ENCODE results near the gene SH3BP5. TPM values are rescaled to one million over a fixed set of nuclear protein-coding genes. Genes with fewer than 3 reads are reported as not detected.

SH3BP5 gene
- polyA plus RNA-seq, 1 of the 3 experiments (the other 2 are of a cell fraction), result 29.5 TPM

DNA sequence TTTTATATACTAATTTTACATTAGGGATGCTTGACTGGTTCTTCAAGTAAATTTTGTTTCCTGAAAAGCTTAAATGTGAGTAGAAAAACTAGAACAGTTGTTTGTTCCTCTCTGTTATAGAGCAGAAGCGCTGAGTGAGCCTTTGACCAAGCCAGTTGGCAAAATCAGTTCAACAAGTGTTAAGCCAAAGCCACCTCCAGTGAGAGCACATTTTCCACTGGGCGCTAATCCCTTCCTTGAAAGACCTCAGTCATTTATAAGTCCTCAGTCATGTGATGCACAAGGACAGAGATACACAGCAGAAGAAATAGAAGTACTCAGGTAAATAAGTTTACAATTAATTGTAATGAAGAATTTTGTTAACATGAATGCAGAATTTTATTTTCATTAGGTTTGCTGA lies 111.7 kb downstream of the SH3BP5 start:
- WGBS (ENCODE audit: low lambda C conversion rate), result 100% methylated on average over 2 of the region's 2 CpGs
- Histone ChIP-seq H3K9me3 (no peaks in the 10 kb centered on the region), H3K79me2 (ENCODE audit: insufficient read depth) (peaks cover 12% of the 10 kb centered on the region; the same call in 1 of the 2 replicates), H3K4me3 (ENCODE audit: low read depth in 2 of 2, low read length in 1 of 2) (no peak overlapping the region), H3K27ac (ENCODE audit: low read depth in 2 of 2, low read length in 1 of 2) (no peak overlapping the region), H3K4me2 (no peak overlapping the region), H2AFZ (ENCODE audit: low read depth) (no peak overlapping the region), H3K4me1 (ENCODE audit: control insufficient read depth in 1 of 2, insufficient read depth in 2 of 2, low read depth in 1 of 2, low read length in 1 of 2) (no peaks in the 10 kb centered on the region), H3K27me3 (ENCODE audit: insufficient read depth) (no peaks in the 10 kb centered on the region), H3K9me2 (no peaks in the 10 kb centered on the region), H3K36me3 (replicated peaks in 1 of 2; ENCODE audit: control insufficient read depth in 1 of 2, insufficient read depth in 2 of 2, low read length in 1 of 2) (peaks cover 74 to 82% of the 10 kb centered on the region in 2 experiments), H4K20me1 (ENCODE audit: insufficient read depth) (no peaks in the 10 kb centered on the region), H3K9ac (no peak overlapping the region), H3F3A (replicated peaks; ENCODE audit: insufficient read depth) (peaks cover 9% of the 10 kb centered on the region)
- no peak for DNase-seq
- ChIA-PET POLR2A (interaction anchor here (0.6 kb wide), 1 partner anchor 323 kb away, joined by 3 read pairs; no protein-coding TSS in a partner anchor), CTCF (interaction anchor here (1.2 to 3.7 kb wide), 2 partner anchors 17 to 36 kb away, joined by 3 to 19 read pairs; no protein-coding TSS in a partner anchor)
- no peak for TF ChIP-seq CTCF (IDR thresholded peaks at IDR 0.05)
- TF ChIP-seq, protein P1, sequence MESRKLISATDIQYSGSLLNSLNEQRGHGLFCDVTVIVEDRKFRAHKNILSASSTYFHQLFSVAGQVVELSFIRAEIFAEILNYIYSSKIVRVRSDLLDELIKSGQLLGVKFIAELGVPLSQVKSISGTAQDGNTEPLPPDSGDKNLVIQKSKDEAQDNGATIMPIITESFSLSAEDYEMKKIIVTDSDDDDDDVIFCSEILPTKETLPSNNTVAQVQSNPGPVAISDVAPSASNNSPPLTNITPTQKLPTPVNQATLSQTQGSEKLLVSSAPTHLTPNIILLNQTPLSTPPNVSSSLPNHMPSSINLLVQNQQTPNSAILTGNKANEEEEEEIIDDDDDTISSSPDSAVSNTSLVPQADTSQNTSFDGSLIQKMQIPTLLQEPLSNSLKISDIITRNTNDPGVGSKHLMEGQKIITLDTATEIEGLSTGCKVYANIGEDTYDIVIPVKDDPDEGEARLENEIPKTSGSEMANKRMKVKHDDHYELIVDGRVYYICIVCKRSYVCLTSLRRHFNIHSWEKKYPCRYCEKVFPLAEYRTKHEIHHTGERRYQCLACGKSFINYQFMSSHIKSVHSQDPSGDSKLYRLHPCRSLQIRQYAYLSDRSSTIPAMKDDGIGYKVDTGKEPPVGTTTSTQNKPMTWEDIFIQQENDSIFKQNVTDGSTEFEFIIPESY (IDR thresholded peaks at IDR 0.05; ENCODE audit: borderline replicate concordance, low read depth), result no peak
- no peak for TF ChIP-seq NFIC (IDR thresholded peaks at IDR 0.05; ENCODE audit: borderline replicate concordance)
- TF ChIP-seq, protein P2, sequence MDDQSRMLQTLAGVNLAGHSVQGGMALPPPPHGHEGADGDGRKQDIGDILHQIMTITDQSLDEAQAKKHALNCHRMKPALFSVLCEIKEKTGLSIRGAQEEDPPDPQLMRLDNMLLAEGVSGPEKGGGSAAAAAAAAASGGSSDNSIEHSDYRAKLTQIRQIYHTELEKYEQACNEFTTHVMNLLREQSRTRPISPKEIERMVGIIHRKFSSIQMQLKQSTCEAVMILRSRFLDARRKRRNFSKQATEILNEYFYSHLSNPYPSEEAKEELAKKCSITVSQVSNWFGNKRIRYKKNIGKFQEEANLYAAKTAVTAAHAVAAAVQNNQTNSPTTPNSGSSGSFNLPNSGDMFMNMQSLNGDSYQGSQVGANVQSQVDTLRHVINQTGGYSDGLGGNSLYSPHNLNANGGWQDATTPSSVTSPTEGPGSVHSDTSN (IDR thresholded peaks at IDR 0.05), result no peak
- no peak for TF ChIP-seq RAD21 (IDR thresholded peaks at IDR 0.05; ENCODE audit: low read length)
- no peak for TF ChIP-seq TEAD4 (IDR thresholded peaks at IDR 0.05; ENCODE audit: borderline replicate concordance, insufficient read depth)
- no peak for TF ChIP-seq SIN3A (IDR thresholded peaks at IDR 0.05; ENCODE audit: borderline replicate concordance, low read depth, low read length)
- no peak for TF ChIP-seq RCOR1 (IDR thresholded peaks at IDR 0.05; ENCODE audit: low read length)
- TF ChIP-seq, protein P3, sequence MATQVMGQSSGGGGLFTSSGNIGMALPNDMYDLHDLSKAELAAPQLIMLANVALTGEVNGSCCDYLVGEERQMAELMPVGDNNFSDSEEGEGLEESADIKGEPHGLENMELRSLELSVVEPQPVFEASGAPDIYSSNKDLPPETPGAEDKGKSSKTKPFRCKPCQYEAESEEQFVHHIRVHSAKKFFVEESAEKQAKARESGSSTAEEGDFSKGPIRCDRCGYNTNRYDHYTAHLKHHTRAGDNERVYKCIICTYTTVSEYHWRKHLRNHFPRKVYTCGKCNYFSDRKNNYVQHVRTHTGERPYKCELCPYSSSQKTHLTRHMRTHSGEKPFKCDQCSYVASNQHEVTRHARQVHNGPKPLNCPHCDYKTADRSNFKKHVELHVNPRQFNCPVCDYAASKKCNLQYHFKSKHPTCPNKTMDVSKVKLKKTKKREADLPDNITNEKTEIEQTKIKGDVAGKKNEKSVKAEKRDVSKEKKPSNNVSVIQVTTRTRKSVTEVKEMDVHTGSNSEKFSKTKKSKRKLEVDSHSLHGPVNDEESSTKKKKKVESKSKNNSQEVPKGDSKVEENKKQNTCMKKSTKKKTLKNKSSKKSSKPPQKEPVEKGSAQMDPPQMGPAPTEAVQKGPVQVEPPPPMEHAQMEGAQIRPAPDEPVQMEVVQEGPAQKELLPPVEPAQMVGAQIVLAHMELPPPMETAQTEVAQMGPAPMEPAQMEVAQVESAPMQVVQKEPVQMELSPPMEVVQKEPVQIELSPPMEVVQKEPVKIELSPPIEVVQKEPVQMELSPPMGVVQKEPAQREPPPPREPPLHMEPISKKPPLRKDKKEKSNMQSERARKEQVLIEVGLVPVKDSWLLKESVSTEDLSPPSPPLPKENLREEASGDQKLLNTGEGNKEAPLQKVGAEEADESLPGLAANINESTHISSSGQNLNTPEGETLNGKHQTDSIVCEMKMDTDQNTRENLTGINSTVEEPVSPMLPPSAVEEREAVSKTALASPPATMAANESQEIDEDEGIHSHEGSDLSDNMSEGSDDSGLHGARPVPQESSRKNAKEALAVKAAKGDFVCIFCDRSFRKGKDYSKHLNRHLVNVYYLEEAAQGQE (IDR thresholded peaks at IDR 0.05; ENCODE audit: low read depth, low read length), result no peak
- no peak for TF ChIP-seq YY1 (IDR thresholded peaks at IDR 0.05; ENCODE audit: low read depth)
- no peak for TF ChIP-seq EZH2phosphoT487 (IDR thresholded peaks at IDR 0.05; ENCODE audit: borderline replicate concordance, low read depth)
